ENCODE measurements around the gene DPYD. TPM values are rescaled to one million over a fixed set of nuclear protein-coding genes. Genes with fewer than 3 reads are reported as not detected.
"Not testable (repeated sequence)": the region's sequence is repeated elsewhere in the genome, so short reads cannot be mapped to it uniquely, and the experiment has no call there.

Gene DPYD
- total and polyA plus RNA-seq, 10 of the 15 experiments (the other 5 are each of a cell fraction or from before 2014, with no cell fraction given) = 5.7 to 23.8 (median 10.2) TPM

- 2% methylated on average over 3 of the region's 3 CpGs for WGBS (ENCODE audit: insufficient coverage, insufficient replicate concordance, low lambda C conversion rate, missing lambda C conversion rate)
- ChIA-PET SMC1A (ENCODE audit: uncharacterized antibody, unreplicated experiment) (interaction anchor here (1.8 kb wide), 1 partner anchor 287 kb away, joined by 4 read pairs; no protein-coding TSS in a partner anchor), CTCF (no interaction called here)
Observed at GRCh38 chr1:97238816-97239215, 682.0 kb downstream of the DPYD start.

GRCh38 chr1:97231354-97231753 lies 689.5 kb downstream of the DPYD start:
- in situ Hi-C loops (cut with MboI); H3K27ac ChIP-seq (ENCODE audit: control insufficient read depth, insufficient read depth); H3K27me3 ChIP-seq (replicated peaks in 1 of 2; ENCODE audit: control insufficient read depth in 2 of 2, insufficient read depth in 2 of 2, low read length in 1 of 2); RAD21 ChIA-PET (ENCODE audit: unreplicated experiment); H4K20me1 ChIP-seq (ENCODE audit: control insufficient read depth, insufficient read depth); ATAC-seq; DNase-seq (ENCODE audit: low read depth, low spot score); H3K9me3 ChIP-seq (replicated peaks; ENCODE audit: control insufficient read depth, insufficient read depth, low read length); H3K9ac ChIP-seq (ENCODE audit: control insufficient read depth, insufficient read depth, low read length); POLR2A ChIA-PET; H3K79me2 ChIP-seq (ENCODE audit: control insufficient read depth, insufficient read depth, low read length); H3K4me3 ChIP-seq; BruUV-seq (replicated peaks); H3K36me3 ChIP-seq (ENCODE audit: control insufficient read depth in 2 of 2, insufficient read depth in 2 of 2, low read length in 1 of 2); H2AFZ ChIP-seq (ENCODE audit: control insufficient read depth, low read depth, low read length); H3K4me2 ChIP-seq (ENCODE audit: control insufficient read depth, insufficient read depth); H3K4me1 ChIP-seq (ENCODE audit: control insufficient read depth, insufficient read depth, low read length); FAIRE-seq; intact Hi-C loops (cut with micrococcal nuclease; ENCODE audit: unreplicated experiment): not testable (repeated sequence)
- 45% methylated on average over 2 of the region's 2 CpGs for WGBS (ENCODE audit: insufficient coverage, insufficient replicate concordance, low lambda C conversion rate, missing lambda C conversion rate)
- CTCF ChIA-PET = interaction anchor here (0.9 kb wide), 1 partner anchor 12 kb away, joined by 3 read pairs; no protein-coding TSS in a partner anchor
- SMC1A ChIA-PET (ENCODE audit: uncharacterized antibody, unreplicated experiment) = interaction anchor here (0.8 to 0.9 kb wide), 2 partner anchors 8 to 12 kb away, joined by 3 to 5 read pairs; no protein-coding TSS in a partner anchor

More at GRCh38 chr1:97238816-97239215, 682.0 kb downstream of the DPYD start:
- Histone ChIP-seq H3K36me3 (ENCODE audit: control insufficient read depth in 2 of 2, insufficient read depth in 2 of 2, low read length in 1 of 2) (no peaks in the 10 kb centered on the region), H3K4me1 (ENCODE audit: control insufficient read depth, insufficient read depth, low read length) (no peaks in the 10 kb centered on the region), H4K20me1 (ENCODE audit: control insufficient read depth, insufficient read depth) (no peaks in the 10 kb centered on the region), H3K79me2 (ENCODE audit: control insufficient read depth, insufficient read depth, low read length) (no peaks in the 10 kb centered on the region), H3K9ac (ENCODE audit: control insufficient read depth, insufficient read depth, low read length) (no peak overlapping the region), H3K27ac (ENCODE audit: control insufficient read depth, insufficient read depth) (no peak overlapping the region), H3K4me3 (no peak overlapping the region), H3K27me3 (replicated peaks in 1 of 2; ENCODE audit: control insufficient read depth in 2 of 2, insufficient read depth in 2 of 2, low read length in 1 of 2) (no peaks in the 10 kb centered on the region), H3K4me2 (ENCODE audit: control insufficient read depth, insufficient read depth) (no peak overlapping the region), H3K9me3 (replicated peaks; ENCODE audit: control insufficient read depth, insufficient read depth, low read length) (no peaks in the 10 kb centered on the region), H2AFZ (ENCODE audit: control insufficient read depth, low read depth, low read length) (no peak overlapping the region)
- ChIA-PET RAD21 (ENCODE audit: unreplicated experiment) (no interaction called here), POLR2A (no interaction called here)
- no TSS peak for BruUV-seq (replicated peaks)
- ATAC-seq = no peak
- intact Hi-C loops (cut with micrococcal nuclease; ENCODE audit: unreplicated experiment) (no loop called here), in situ Hi-C loops (cut with MboI) (no loop called here)
- no peak for DNase-seq (ENCODE audit: low read depth, low spot score)
- no peak for FAIRE-seq
- TF ChIP-seq EGR1 (IDR thresholded peaks at IDR 0.05; ENCODE audit: borderline replicate concordance in 1 of 2, low read depth in 2 of 2, low read length in 2 of 2) = no peak

Measured in GM12878 (cell line).